Measurements from ENCODE around the gene SPATA24.

GRCh38 chr5:139438707-139439012 lies 34.8 kb upstream of the SPATA24 start:
- no peak for TF ChIP-seq EZH2phosphoT487 (conservative IDR thresholded peaks at IDR 0.05; ENCODE audit: low read length)
- TF ChIP-seq, protein P1, sequence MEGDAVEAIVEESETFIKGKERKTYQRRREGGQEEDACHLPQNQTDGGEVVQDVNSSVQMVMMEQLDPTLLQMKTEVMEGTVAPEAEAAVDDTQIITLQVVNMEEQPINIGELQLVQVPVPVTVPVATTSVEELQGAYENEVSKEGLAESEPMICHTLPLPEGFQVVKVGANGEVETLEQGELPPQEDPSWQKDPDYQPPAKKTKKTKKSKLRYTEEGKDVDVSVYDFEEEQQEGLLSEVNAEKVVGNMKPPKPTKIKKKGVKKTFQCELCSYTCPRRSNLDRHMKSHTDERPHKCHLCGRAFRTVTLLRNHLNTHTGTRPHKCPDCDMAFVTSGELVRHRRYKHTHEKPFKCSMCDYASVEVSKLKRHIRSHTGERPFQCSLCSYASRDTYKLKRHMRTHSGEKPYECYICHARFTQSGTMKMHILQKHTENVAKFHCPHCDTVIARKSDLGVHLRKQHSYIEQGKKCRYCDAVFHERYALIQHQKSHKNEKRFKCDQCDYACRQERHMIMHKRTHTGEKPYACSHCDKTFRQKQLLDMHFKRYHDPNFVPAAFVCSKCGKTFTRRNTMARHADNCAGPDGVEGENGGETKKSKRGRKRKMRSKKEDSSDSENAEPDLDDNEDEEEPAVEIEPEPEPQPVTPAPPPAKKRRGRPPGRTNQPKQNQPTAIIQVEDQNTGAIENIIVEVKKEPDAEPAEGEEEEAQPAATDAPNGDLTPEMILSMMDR (IDR thresholded peaks at IDR 0.05; ENCODE audit: insufficient read depth, low read length, poor library complexity, severe bottlenecking) = no peak
